GM13976 (cell line): ENCODE results near the gene CAPN8.

Source experiments
- DNase-seq: peaks from one replicate; pipeline ENCODE4 v3.0.0; 2012; ENCODE audit warnings: low spot score
- in situ Hi-C: fragments of 300-500 bp; cut with MboI; formaldehyde crosslinking; loops from one replicate; pipeline ENCODE4 v1.12.0; 2022; ENCODE audit warnings: low sequenced_read_pairs, mixed read lengths, inconsistent platforms; ENCODE audit not compliant: unreplicated experiment
- TF ChIP-seq, protein P1 (sequence below): IDR thresholded peaks from 2 replicates; pipeline ENCODE4 v1.5.1; 2012; ENCODE audit warnings: borderline replicate concordance, mild to moderate bottlenecking; ENCODE audit not compliant: insufficient read depth; ENCODE audit errors: extremely low read depth, missing control alignments, control extremely low read depth

Gene CAPN8

DNA sequence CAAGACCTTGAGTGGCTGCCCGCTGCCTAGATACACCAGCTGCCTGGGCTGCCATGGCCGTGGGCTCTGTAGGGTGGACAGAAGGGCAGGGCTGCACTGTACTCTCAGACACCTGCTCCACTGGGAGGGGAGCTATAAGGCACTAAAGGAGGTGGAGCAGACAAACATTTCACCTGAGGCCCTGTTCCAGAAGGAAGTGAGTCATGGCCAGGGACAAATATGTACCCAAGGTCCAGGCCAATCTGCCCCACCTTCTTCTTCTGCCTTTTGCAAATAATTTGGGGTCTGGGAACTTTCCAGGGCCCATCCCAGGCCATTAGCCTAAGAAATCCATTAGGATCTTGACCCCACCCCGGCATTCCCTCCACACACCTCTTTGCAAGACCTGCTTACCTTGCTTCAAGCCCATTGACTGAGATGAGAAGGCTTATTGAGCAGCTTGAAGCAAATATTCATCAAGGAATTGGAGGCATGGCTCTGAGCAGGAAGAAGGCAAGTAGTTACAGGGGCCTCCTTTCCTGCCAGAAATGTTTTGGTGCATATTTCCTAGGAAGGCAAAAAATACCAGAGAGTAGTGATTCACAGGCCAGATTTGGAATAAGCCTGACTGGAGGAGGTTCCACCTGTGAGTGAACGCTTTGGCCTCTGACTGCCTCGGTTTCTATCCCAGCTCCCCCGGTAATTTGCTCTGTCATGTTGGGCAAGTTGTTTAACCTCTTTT lies at the start of gene CAPN8:
CAPN8 (minus strand) TSS at position 110 of the 721 bp plus-strand sequence; CDS start at position 55, 55 bp downstream.
- TF ChIP-seq, protein P1, sequence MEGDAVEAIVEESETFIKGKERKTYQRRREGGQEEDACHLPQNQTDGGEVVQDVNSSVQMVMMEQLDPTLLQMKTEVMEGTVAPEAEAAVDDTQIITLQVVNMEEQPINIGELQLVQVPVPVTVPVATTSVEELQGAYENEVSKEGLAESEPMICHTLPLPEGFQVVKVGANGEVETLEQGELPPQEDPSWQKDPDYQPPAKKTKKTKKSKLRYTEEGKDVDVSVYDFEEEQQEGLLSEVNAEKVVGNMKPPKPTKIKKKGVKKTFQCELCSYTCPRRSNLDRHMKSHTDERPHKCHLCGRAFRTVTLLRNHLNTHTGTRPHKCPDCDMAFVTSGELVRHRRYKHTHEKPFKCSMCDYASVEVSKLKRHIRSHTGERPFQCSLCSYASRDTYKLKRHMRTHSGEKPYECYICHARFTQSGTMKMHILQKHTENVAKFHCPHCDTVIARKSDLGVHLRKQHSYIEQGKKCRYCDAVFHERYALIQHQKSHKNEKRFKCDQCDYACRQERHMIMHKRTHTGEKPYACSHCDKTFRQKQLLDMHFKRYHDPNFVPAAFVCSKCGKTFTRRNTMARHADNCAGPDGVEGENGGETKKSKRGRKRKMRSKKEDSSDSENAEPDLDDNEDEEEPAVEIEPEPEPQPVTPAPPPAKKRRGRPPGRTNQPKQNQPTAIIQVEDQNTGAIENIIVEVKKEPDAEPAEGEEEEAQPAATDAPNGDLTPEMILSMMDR: no peak
- in situ Hi-C loops: no loop called here
- DNase-seq: no peak

DNA sequence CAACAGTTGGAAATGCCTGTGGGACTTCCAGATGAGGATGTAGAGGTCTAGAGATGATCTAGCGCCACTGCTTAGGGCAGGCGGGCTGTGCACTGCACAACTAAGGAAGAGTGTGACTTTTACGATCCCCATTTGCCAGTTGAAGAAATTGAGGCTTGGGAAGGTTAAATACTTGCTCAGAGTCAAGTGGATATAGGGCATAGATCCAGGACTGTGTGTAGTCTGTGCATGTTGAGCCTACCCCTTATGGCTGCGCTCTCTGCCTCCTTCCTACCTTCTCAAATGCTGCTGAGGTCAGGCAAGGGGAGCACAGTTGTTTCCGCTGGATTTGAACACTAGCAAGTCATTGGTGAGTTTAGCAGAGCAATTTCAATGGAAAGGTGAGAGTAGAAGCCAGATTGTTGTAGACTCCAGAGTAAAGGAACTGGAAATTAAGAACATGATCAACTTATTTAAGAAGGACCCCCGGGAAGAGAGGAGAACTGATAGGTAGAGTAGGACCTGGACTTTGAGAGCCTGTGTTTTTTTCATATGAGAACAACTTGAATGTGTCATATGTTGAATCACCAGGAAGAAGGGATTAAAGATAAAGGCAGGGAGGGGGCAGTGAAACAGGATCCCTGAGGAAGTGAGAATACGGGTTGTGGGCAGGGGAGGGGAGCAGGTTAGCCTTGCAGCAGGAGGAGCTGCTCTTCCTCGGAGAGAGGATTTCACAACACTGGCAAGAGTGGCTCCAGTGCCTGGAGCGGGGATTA lies 49.5 kb upstream of the CAPN8 start:
- TF ChIP-seq, protein P1: no peak
- no peak for DNase-seq
- in situ Hi-C loops: no loop called here

DNA sequence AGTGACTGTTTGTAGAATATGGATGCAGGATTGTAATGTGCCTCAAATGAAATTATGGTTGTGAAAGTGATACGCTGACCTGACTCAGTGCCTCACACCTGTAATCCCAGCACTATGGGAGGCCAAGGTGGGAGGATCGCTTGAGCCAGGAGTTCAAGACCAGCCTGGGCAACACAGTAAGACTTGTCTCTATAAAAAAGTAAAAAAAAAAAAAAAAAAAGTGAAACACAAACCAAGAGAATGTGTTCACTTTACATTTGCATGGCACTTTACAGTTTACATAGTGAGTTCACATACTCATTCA lies 48.9 kb upstream of the CAPN8 start:
- TF ChIP-seq, protein P1: no peak
- in situ Hi-C loops: no loop called here
- DNase-seq: no peak

DNA sequence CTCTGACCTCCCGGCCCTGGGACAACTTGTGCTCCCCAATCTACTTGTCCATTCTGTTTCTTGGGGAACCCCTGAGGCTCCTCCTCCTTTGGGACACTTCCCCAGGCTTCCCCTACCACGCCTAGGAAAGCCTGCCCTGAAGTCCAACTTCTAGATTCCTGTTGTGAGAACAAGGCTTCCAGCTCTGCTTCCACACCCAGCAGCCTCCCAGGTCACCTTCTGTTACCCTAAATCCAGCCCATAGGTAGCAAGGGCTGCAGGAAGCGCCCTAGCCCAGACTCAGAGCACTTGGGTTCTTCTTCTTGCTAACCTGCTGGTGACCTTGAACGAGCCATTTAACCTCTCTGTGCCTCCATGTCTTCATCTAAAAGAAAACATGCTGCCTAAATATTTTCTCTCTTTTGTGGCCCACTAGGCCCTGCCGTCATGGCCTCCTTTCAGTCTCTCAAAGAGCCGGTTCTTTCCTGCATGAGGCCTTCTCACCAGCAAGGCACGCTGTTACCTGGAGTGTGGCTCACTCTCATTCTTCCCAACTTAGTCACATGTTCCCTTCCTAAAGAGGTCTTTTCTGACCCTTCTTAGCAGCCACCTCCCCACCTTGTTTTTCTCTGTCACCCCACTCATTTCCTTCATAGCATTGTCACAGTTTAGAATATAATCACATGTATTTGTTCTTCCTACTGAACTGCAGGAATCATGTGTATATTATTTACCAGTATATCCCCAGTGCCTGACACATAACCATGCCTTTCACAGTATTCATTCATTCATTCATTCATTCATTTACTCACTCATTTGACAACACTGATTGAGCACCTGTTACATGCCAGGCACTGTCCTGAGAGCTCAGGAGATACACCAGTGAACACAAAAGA lies 48.3 kb upstream of the CAPN8 start:
- TF ChIP-seq, protein P1: no peak
- DNase-seq: no peak
- in situ Hi-C loops: no loop called here

DNA sequence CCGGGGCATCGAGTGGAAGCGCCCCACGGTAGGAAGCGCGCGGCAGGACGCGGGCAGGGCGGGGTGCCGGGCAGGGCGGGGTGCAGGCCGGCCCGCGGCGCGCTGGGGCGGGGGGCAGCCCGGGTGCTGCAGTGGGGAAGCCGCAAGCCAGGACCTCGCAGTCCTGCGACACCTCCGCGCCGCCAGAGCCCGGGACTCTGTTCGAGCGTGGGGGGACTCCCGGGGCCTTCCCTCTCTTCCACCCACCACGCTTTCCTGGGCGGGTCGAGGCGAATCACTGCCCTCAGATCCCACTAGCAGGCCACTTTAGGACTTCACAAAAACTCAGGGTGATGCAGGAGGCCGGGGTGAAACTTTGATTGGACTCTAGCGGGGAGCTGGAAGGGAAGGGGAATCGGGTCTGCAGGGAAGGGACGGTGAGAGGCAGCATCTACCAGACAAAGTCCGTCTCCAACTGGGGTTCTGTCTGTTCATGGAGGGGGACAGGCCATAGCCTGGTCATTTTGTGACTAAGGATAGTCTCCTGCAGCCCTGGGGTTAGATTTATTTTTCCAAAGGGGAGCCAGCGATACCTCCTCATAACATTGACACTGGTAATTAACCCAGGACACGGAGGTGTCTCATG lies 47.5 kb upstream of the CAPN8 start:
- peak; percentile 46 for DNase-seq
- TF ChIP-seq, protein P1: no peak

More for the DNA sequence above, 47.5 kb upstream of the CAPN8 start:
- in situ Hi-C loops: no loop called here
